ENCODE data around the gene TMEM223. TPM values are rescaled to one million over a fixed set of nuclear protein-coding genes. Genes with fewer than 3 reads are reported as not detected.

Gene TMEM223
- total and polyA plus RNA-seq, 9 of the 15 experiments (the other 6 are each of a cell fraction or from before 2014, with no cell fraction given) = 5.9 to 34.5 (median 19.6) TPM

DNA sequence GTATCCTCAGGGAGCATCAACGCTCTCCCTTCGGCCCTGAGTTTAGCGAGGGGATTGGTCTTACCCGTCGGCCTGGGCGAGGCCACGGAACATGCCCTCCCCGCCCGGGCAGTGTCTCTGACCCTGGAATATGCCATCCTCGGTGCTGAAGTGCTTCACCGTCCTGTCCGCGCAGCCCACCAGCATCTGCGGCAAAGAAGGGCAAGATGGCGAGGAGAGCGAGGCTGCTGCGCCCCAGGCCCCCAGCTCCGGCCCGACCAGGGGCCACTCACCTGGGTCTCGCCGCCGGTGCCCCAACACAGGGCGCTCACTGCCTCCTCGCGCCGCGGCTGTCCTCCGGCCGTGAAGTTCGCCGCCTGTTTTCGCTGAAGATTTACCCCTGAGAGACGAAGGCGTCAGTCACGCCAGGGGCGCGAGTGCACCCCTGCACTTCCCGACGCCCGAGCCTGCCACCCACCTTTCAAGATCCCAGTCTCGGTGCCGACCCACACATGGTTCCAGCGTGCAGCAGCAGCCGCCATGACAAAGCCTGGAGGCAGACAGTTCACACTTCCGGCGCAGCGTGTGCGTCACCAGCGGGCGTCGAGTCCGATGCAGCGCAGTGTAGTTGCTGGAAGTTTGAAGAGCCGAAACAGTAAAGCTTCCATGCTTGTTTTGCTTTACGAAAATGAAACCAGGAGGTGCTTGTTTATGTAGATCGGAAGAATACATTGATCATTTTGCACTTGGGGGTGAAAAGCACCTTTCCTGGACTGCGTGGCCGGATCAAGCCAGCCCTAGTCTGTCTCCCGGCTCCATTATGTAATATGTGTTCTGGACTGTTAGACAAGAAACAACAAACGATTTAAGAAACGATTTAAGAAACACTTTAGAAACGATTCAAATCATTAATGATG is 47.5 kb upstream of the TMEM223 start, which contains the start of gene WDR74 (continued):
- TF ChIP-seq ZC3H4 (CRISPR knock-in tag; IDR thresholded peaks at IDR 0.05; ENCODE audit: borderline replicate concordance) (no peak), MCM7 (IDR thresholded peaks at IDR 0.05) (no peak), TAF1 (IDR thresholded peaks at IDR 0.05; ENCODE audit: control insufficient read depth, extremely low read depth, insufficient read depth, low read length, severe bottlenecking) (peak; percentile 94), DIDO1 (tag; IDR thresholded peaks at IDR 0.05; ENCODE audit: low read depth) (peak; percentile 89), ZBED1 (IDR thresholded peaks at IDR 0.05) (no peak), E2F8 (IDR thresholded peaks at IDR 0.05; ENCODE audit: low read depth, partially characterized antibody) (peak; percentile 93), RBBP5 (IDR thresholded peaks at IDR 0.05; ENCODE audit: borderline replicate concordance, insufficient read depth, low read length, poor library complexity, severe bottlenecking) (peak; percentile 96), PKNOX1 (IDR thresholded peaks at IDR 0.05) (no peak), PTTG1 (tag; IDR thresholded peaks at IDR 0.05; ENCODE audit: low read depth) (no peak), NFRKB (IDR thresholded peaks at IDR 0.05; ENCODE audit: low read depth) (peak; percentile 94), ZNF444 (CRISPR knock-in tag; IDR thresholded peaks at IDR 0.05) (no peak), SNRNP70 (optimal IDR thresholded peaks at IDR 0.05; ENCODE audit: low read depth, low read length) (no peak), FOXA1 (IDR thresholded peaks at IDR 0.05; ENCODE audit: borderline replicate concordance) (no peak), THRB (CRISPR knock-in tag; conservative IDR thresholded peaks at IDR 0.05) (0 out of 2 replicates have a peak, but pooled peaks have one; percentile 21)
- TF ChIP-seq, protein P1, sequence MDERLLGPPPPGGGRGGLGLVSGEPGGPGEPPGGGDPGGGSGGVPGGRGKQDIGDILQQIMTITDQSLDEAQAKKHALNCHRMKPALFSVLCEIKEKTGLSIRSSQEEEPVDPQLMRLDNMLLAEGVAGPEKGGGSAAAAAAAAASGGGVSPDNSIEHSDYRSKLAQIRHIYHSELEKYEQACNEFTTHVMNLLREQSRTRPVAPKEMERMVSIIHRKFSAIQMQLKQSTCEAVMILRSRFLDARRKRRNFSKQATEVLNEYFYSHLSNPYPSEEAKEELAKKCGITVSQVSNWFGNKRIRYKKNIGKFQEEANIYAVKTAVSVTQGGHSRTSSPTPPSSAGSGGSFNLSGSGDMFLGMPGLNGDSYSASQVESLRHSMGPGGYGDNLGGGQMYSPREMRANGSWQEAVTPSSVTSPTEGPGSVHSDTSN (CRISPR knock-in tag; IDR thresholded peaks at IDR 0.05; ENCODE audit: low read depth) = no peak
- TF ChIP-seq, protein P1 (tag; conservative IDR thresholded peaks at IDR 0.05; ENCODE audit: low read depth) = no peak
- TF ChIP-seq, protein P2, sequence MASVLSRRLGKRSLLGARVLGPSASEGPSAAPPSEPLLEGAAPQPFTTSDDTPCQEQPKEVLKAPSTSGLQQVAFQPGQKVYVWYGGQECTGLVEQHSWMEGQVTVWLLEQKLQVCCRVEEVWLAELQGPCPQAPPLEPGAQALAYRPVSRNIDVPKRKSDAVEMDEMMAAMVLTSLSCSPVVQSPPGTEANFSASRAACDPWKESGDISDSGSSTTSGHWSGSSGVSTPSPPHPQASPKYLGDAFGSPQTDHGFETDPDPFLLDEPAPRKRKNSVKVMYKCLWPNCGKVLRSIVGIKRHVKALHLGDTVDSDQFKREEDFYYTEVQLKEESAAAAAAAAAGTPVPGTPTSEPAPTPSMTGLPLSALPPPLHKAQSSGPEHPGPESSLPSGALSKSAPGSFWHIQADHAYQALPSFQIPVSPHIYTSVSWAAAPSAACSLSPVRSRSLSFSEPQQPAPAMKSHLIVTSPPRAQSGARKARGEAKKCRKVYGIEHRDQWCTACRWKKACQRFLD (CRISPR knock-in tag; IDR thresholded peaks at IDR 0.05) = no peak

All from K562 (cell line).